Neuron (in vitro differentiated cells): Measurements from ENCODE around the gene FLT4.

Source experiments
- H2AFZ ChIP-seq: one replicate; pipeline ENCODE4 v1.6.1; 2013; ENCODE audit warnings: low read depth, mild to moderate bottlenecking, inconsistent platforms, low read length, moderate library complexity
- H3K27me3 ChIP-seq: one replicate; pipeline ENCODE4 v1.6.1; 2013; ENCODE audit warnings: low read length; ENCODE audit not compliant: insufficient read depth
- H3K36me3 ChIP-seq: one replicate; pipeline ENCODE4 v1.6.1; 2013; ENCODE audit warnings: low read length; ENCODE audit not compliant: insufficient read depth
- H3K4me1 ChIP-seq: one replicate; pipeline ENCODE4 v1.6.1; 2013; ENCODE audit warnings: low read length; ENCODE audit not compliant: insufficient read depth
- H3K4me3 ChIP-seq: 2 replicates; pipeline ENCODE4 v1.5.1; 2013; ENCODE audit warnings: mild to moderate bottlenecking, low read length, moderate library complexity
- H3K9me3 ChIP-seq: one replicate; pipeline ENCODE4 v1.6.1; 2013; ENCODE audit warnings: low read length

Gene FLT4

DNA sequence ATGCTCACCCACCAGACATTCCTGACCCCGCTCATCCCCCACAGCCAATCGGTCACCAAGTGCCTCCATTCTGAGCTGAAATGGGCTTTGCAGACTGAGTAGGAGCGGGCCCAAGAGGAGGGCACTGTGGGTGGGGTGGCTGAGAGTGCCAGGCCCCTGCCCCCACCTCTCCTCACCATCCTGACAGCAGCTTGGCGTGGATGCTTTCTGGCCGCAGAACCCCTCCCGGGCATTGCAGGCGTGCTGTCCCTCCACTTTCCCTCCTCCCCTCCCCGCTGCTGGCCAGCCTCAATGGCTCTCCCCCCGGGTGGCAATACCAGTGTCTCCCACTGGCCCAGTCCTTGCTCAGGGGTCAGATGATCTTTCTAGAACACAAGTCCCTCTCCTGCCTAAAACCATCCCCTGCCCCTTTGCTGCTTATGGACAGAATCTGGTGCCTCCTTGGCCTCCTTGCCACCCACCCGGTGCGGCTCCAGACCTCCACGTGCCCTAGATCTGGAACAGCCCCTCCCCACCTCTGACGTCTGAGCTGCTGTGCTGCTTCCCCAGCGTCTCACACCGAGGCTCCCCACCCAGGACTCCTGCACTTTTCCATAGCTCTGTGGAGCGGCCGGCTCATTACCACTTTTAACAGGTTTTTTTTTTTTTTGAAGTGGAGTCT, 6.1 kb downstream of the FLT4 start:
- peaks cover 55% of the 10 kb centered on the region for H3K27me3 ChIP-seq
- no peaks in the 10 kb centered on the region for H3K4me1 ChIP-seq

GRCh38 chr5:180642779-180643178, 6.6 kb downstream of the FLT4 start:
- H2AFZ ChIP-seq: no peak overlapping the region
- H3K4me1 ChIP-seq: no peaks in the 10 kb centered on the region
- H3K27me3 ChIP-seq: peaks cover 50% of the 10 kb centered on the region
- no peaks in the 10 kb centered on the region for H3K9me3 ChIP-seq
- H3K4me3 ChIP-seq: no peak overlapping the region
- no peaks in the 10 kb centered on the region for H3K36me3 ChIP-seq

More for the DNA sequence above, 6.1 kb downstream of the FLT4 start:
- Histone ChIP-seq H2AFZ (no peak overlapping the region), H3K36me3 (no peaks in the 10 kb centered on the region), H3K9me3 (no peaks in the 10 kb centered on the region), H3K4me3 (no peak overlapping the region)

DNA sequence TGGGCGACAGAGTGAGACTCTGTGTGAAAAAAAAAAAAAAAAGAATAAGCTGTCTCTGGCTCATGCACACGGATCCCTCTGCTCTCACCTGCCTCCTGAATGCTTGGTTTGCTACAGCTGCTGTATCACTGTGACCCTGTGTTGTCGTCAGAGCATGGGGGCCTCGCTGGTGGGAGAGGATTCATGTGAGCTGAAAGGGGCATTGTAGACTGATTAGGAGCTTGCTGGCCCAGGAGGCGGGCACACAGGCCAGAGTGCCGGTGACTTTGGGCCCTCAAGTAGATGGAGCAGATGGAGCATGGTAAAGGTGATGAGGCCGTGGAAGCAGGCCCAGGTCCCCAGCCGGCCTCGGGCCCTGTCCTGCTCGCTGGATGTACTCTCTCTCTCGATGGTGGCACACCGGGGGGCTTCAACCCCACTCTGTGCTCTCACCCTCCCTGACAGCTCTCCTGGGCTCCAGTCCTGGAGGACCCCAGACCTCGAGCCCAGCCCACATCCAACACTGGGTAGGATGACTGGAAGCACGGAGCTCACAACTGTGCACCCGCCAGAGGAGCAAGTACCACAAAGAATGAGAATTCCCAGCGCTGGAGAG, 7.1 kb downstream of the FLT4 start:
- H3K36me3 ChIP-seq: no peaks in the 10 kb centered on the region
- no peak overlapping the region for H2AFZ ChIP-seq
- peaks cover 45% of the 10 kb centered on the region for H3K27me3 ChIP-seq
- no peak overlapping the region for H3K4me3 ChIP-seq
- H3K4me1 ChIP-seq: no peaks in the 10 kb centered on the region
- H3K9me3 ChIP-seq: no peaks in the 10 kb centered on the region

GRCh38 chr5:180641566-180641900, 7.9 kb downstream of the FLT4 start:
- H3K27me3 ChIP-seq: peaks cover 37% of the 10 kb centered on the region
- no peaks in the 10 kb centered on the region for H3K36me3 ChIP-seq
- no peaks in the 10 kb centered on the region for H3K4me1 ChIP-seq
- no peaks in the 10 kb centered on the region for H3K9me3 ChIP-seq
- H3K4me3 ChIP-seq: no peak overlapping the region
- H2AFZ ChIP-seq: no peak overlapping the region

- Histone ChIP-seq H3K4me1 (no peaks in the 10 kb centered on the region), H3K27me3 (peaks cover 32% of the 10 kb centered on the region), H3K4me3 (no peak overlapping the region), H3K9me3 (no peaks in the 10 kb centered on the region), H2AFZ (no peak overlapping the region), H3K36me3 (no peaks in the 10 kb centered on the region)
These were observed 8.4 kb downstream of the FLT4 start for GRCh38 chr5:180640861-180641565.

- H3K36me3 ChIP-seq: no peaks in the 10 kb centered on the region
- H3K4me1 ChIP-seq: no peaks in the 10 kb centered on the region
- no peak overlapping the region for H3K4me3 ChIP-seq
- peaks cover 27% of the 10 kb centered on the region for H3K27me3 ChIP-seq
- no peaks in the 10 kb centered on the region for H3K9me3 ChIP-seq
- no peak overlapping the region for H2AFZ ChIP-seq
These were observed 8.9 kb downstream of the FLT4 start for GRCh38 chr5:180640611-180640860.

GRCh38 chr5:180639741-180640610, 9.4 kb downstream of the FLT4 start:
- Histone ChIP-seq H3K4me3 (no peak overlapping the region), H3K27me3 (peaks cover 22% of the 10 kb centered on the region), H3K9me3 (no peaks in the 10 kb centered on the region), H3K4me1 (no peaks in the 10 kb centered on the region), H3K36me3 (no peaks in the 10 kb centered on the region), H2AFZ (no peak overlapping the region)

GRCh38 chr5:180639287-180639686, 10.1 kb downstream of the FLT4 start:
- H3K27me3 ChIP-seq: peaks cover 15% of the 10 kb centered on the region
- no peaks in the 10 kb centered on the region for H3K4me1 ChIP-seq
- H3K36me3 ChIP-seq: no peaks in the 10 kb centered on the region
- H2AFZ ChIP-seq: no peak overlapping the region
- H3K4me3 ChIP-seq: no peak overlapping the region
- no peaks in the 10 kb centered on the region for H3K9me3 ChIP-seq

DNA sequence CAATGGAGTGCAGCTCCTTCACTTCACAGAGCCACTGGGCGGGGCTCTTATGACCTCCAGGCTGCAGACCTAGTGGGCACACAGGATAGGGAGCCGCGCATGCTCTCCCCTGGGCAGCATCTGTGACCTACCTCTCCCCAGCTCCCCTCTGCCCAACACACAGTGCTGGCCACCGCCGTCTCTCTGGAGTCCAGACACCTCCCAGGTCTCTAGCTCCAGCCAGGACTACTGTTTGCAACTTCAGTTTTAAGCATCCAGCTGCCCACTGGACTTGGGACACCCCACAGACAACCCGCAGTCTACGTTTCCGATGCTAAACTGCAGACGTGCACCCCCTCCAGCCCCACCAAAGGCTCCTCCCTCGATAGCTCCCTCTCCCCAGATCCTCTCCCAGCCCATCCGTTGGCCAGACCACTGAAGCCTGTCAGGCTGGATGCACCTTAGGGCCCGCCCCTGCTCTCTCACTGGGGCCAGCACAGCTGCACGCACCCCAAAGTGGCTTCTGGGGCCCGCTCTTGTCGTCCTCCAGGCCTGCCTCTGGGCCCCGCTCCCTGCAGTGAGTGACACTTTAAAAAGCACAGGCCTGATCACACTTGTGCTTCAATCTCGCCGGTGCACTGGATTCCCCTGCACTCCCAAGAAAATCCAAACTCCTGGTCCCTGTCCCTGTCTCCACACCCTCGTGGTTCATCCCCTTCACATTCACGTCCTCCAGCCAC, 11.3 kb downstream of the FLT4 start:
- Histone ChIP-seq H3K36me3 (no peaks in the 10 kb centered on the region), H3K9me3 (no peaks in the 10 kb centered on the region), H3K27me3 (peaks cover 8% of the 10 kb centered on the region), H2AFZ (no peak overlapping the region), H3K4me1 (no peaks in the 10 kb centered on the region), H3K4me3 (no peak overlapping the region)

DNA sequence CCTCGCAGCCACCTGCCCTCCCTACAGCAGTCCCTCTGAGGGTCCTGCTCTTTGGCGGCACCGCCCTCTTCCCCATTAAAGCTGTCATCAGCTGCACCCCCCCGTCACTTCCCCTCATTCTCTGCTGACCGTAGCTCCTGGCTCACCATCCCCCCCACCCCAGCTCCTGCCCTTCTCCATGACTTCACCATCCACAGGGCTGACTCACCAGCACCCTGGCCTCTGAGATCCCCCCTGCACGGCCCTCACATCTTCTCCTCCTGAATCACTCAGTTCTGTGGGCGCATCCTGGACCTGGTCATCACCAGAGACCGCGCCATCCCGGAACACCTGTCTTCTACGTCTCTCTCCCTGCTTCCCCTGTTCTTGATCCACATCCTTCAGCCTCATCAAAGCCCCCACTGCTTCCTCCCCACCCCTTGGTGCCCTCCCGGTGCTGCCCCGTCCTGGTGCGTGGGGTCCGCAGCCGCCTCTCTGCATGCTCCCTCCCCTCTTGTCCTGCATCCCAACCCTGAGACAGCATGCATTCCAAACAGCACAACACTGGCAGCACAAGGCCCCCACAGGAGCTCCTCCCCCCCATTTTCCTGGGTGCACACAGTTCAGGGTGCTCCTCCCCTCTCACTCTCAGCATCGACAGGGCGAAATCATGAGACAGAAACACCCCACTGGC, 12.9 kb downstream of the FLT4 start:
- H3K4me1 ChIP-seq: no peaks in the 10 kb centered on the region
- no peaks in the 10 kb centered on the region for H3K9me3 ChIP-seq
- H3K4me3 ChIP-seq: no peak overlapping the region
- H3K27me3 ChIP-seq: peaks cover 4% of the 10 kb centered on the region
- H2AFZ ChIP-seq: no peak overlapping the region
- no peaks in the 10 kb centered on the region for H3K36me3 ChIP-seq

DNA sequence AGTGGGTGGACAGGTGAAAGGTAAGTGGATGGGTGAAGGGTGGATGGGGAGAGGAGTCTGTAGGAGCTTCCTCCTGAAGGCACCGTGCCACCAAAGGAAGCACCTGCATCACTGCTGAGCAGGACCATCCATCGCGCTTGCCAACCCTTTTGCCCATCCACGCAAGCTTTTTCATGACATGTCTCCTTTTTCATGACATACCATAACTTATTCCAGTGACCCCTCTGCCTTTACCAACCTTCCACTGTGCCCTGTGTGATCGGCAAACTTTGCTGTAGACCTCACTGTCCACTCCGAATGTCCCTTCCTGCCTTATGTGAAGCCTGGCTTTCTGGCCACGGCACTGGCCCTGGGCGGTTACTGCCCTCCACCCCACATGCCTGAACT, 13.4 kb downstream of the FLT4 start:
- H2AFZ ChIP-seq: no peak overlapping the region
- no peak overlapping the region for H3K4me3 ChIP-seq
- no peaks in the 10 kb centered on the region for H3K36me3 ChIP-seq
- H3K27me3 ChIP-seq: no peaks in the 10 kb centered on the region
- no peaks in the 10 kb centered on the region for H3K9me3 ChIP-seq
- no peaks in the 10 kb centered on the region for H3K4me1 ChIP-seq

- Histone ChIP-seq H3K9me3 (no peaks in the 10 kb centered on the region), H3K4me3 (no peak overlapping the region), H3K36me3 (no peaks in the 10 kb centered on the region), H3K4me1 (no peaks in the 10 kb centered on the region), H3K27me3 (peaks cover 9% of the 10 kb centered on the region), H2AFZ (no peak overlapping the region)
These were observed 15.9 kb downstream of the FLT4 start for GRCh38 chr5:180633283-180634177.
